Vagina (tissue), 2 donors: ENCODE results near the gene ASPG.

Source experiments
- CTCF ChIP-seq, 3 experiments: fragments of 450-650 bp in 2 of 3; fragments of 200-600 bp in 1 of 3; sonication (generic) in 1 of 3; IDR thresholded peaks; one replicate each; pipeline ENCODE4 v1.5.1; 2017 to 2019; ENCODE audit warnings: antibody characterized with exemption in 3 of 3, mild to moderate bottlenecking in 2 of 3, moderate library complexity in 2 of 3
- POLR2A ChIP-seq, 2 donors: fragments of 450-650 bp; IDR thresholded peaks; one replicate each; pipeline ENCODE4 v1.6.1; 2017; ENCODE audit warnings: antibody characterized with exemption in 2 of 2, mild to moderate bottlenecking in 2 of 2, moderate library complexity in 2 of 2

GRCh38 chr14:104099096-104100041, 13.9 kb downstream of the ASPG start:
- TF ChIP-seq POLR2A (IDR thresholded peaks at IDR 0.05) (no peak), CTCF (IDR thresholded peaks at IDR 0.05) (no peak)
